Glomerular visceral epithelial cell (primary cell): ENCODE measurements around the gene SLC35D2.
"Not testable (repeated sequence)": the region's sequence is repeated elsewhere in the genome, so short reads cannot be mapped to it uniquely, and the experiment has no call there.

Experiments used
- DNase-seq: peaks from one replicate; pipeline ENCODE4 v3.0.0-alpha.2; 2016; ENCODE audit errors: extremely low spot score

SLC35D2 gene

DNA sequence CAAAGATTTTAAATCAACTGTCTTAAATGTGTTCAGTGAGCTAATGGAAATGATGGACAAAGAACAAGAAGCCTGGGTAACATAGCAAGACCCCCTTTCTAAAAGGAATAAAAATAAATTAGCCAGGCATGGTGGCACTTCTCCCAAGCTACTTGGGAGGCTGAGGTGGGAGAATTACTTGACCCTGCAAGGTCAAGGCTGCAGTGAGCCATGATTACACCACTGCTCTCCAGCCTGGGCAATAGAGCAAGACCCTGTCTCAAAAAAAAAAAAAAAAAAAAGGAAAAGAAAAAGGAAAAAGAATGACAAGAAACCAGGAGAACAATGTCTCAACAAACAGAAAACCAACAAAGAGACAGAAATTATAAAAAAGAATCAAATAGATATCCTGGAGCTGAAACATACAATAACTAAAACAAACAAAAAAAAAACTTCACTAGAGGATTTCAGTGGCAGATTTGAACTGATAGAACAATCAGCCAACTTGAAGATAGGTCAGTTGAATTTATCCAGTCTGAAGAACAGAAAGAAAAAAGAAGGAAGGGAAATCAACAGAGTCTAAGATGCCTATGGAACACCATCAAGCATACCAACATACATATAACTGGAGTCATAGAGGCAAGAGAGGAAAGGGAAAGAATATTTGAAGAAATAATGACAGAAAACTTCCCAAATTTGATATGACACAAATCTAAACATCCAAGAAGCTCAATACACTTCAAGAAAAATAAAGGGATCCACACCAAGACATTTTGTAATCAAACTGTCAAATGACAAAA, 16.8 kb upstream of the SLC35D2 start:
- DNase-seq: no peak

DNA sequence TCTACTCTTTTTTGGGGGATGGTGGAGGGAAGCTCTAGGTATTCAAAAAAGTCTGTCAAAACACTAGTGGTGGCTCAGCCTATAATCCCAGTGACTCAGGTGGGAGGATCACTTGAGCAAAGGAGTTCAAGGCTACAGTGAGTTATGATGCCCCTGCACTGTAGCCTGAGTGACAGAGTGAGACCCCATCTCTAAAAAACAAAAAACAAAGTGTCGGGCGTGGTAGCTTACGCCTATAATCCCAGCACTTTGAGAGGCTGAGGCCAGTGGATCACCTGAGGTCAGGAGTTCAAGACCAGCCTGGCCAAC, 15.8 kb upstream of the SLC35D2 start:
- no peak for DNase-seq

DNA sequence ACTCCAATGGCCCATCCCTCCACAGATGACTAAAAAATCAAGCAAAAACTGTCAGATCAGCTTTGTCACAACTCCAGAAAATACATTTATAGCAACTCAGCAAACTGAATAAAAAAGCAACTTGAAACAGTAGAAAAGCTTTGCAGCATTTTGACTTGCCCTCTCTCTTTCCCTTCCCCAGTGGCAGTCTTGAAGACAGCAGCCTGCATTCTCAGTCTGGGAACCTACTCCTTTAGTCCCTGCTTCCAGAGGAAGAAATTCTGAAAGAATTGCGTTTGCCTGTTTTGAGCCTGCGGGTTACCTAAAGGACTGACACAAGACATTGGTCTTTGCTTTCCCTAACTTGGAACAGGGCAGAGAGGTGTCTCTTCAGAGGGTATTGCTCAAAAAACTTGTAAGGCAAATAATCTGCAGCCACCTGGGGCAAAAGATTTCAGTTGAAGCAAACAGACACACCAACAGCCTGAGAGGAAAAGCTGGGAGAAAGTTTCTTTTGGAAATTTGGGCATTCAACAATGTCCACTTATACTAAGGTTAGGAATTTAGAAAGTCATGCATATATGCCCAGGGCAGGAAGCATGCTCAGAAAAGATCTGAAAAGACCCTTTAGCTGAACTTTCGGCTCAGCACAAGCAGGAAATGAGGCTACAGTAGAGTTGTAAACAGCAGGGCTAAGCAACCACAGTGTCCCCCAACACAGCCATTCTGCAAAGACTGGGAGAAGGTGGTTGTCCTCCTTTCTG, 15.2 kb upstream of the SLC35D2 start:
- no peak for DNase-seq

DNA sequence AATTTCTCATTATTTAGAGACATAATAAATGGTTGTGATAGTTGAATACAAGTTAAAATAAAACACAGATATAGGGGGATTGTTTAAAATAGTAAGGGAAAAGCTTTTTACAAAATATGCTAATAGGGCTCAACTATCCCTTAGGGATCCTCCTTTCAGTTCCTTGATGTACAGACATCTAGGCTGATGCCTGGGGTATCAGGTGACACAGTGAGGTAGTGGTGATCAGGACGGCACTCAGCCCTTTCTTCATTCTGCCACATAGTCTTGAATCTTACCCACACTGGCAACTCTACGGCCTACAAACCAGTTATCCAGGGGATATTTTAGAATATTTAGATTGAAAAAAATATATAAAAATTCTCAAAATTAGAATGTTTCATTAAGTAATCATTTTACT, 12.5 kb upstream of the SLC35D2 start:
- DNase-seq: no peak

DNA sequence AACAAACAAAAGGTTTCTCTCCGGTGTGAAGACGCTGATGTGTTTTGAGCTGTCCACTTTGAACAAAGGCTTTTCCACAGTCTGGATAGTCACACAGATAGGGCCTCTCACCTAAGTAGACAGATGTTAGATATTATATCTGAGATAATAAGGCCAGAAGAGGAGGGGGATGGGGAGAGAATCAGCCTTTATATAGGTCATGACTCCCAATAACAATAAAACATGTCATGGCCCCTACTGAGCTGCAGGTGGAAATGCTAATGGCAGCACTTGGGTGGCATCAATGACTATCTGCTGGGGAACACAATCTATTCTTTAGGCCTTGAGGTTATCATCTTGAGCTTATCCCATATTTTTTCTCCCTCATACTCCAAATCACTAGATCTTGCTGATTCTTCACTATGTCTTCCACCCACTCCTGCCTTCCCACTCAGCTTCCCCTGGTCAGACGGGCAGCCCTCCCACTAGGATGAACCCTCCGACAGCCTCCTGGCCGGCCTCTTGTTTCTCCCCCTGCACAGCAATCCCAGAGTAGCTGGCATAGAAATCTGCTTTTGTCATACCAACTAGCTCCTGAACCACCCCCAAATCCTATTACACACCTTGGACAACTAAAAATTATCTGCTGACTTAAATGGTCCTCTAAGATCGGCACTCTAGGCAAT, 11.5 kb upstream of the SLC35D2 start:
- DNase-seq: no peak

DNA sequence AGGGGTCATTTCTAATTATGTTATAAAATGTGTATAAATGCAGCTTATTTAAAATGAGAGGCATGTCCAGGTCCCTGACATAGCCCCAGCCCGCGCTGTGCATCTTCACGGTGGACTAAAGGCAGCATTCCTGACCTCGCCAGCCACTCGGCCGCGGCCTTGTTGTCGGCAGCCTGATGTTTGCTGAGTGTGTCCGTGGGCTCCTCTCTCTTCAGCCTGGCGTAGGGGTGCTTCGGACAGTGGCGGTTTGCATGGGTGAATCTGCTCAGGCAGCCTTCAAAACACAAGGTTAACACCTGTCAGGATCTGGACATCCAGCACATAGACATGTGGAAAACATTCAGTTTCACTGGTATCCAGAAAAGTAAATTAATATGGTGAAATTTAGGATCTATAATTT, 8.8 kb upstream of the SLC35D2 start:
- no peak for DNase-seq

DNA sequence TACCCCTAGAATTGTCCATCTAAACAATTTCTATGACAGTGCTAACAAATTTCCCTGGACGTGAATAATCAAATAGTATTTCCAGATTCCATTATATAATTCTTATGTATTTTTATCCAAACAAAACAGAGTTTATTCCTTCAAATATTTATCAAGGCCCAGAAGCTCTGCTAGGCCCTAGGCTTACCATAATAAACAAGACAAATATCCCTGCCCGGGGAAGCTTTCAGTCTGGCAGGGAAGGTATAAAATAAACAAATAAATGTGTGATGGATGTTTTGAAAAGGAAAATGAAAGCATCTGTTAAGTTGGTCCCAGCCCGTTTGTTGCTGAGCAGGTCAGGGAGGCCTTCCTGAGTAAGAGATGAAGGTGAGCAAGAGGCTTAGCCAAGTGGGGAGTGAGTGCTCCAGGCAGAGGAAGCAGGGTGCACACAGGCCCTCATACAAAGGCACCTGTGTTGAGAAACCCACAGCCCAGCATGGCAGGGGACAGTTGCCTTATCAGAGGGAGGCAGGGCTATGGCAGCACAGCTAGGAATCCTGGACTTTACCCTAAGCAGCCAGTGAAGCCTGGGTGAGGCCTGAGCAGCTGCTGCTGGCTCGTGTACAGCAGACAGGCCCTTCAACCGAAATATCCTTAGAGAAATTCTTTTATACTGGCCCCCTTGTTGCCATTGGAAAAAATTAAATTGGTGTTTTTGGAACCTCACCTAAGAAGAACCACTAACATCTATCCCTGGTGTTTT, 7.7 kb upstream of the SLC35D2 start:
- DNase-seq: no peak

DNA sequence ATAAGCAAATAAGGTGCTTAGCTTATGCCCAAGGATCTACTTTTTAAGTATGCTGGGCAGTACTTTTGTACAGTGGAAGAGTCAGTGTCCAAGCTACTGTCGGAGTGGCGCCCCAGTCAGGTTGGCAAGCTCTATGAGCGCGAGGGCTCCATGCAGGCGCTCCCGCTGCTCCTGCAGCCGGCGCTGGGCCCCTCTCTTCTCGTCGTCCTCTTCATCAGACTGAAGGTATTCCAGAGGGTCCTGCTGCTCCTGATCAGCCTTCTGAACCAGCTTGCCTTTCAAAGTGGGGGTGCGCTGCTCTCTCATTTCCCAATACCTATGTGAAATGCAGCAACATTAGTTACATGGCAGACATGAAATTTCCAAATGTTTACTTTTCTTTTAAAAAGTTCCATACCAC, 4.6 kb upstream of the SLC35D2 start:
- no peak for DNase-seq

DNA sequence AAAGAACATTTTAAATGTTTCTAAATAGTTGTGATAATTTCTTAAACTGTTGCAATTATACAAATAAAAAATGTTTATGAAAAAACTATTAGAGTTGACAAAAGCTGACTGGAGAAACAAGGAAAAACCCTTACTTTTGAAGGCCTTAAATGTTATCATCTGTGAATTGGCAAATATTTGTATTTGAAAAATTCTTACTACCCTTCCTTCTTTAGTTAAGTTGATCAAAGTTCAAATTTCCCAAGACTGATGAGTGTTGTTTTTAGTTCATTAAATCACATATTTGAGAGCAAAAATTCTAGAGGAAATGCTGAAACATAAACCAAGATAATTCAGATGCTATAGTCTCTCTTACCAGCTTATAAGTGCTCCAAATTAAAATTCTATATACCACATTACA, 2.6 kb upstream of the SLC35D2 start:
- no peak for DNase-seq

DNA sequence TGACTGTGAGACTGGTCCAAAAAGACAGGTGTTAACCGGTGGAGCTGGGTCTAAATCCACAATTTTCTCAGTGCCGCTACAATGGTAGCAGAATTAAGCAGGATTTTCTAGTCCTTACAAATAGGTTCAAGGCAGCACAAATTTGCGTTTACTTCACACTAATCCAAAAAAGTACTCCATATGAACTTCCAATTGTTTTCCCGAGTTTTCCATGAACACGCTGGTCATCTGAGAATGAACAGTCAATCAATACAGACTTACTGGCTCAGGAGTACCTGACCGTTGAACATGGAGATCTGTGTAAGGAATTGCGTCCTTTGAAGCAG, 709 bp downstream of the SLC35D2 start:
- peak; percentile 4 for DNase-seq

DNA sequence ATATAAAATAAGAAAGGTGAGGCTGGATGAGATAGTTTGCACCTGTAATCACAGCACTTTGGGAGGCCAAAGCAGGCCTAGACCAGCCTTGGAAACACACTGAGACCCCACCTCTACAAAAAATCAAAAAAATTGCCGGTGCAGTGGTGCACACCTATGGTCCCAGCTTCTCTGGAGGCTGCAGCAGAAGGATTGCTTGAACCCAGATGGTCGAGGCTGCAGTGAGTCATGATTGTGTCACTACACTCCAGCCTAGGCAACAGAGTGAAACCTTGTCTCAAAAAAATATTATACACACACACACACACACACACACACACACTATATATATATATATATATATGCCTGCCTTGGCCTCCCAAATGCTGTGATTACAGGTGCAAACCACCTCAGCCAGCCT, 1.3 kb downstream of the SLC35D2 start:
- peak; percentile 36 for DNase-seq

DNA sequence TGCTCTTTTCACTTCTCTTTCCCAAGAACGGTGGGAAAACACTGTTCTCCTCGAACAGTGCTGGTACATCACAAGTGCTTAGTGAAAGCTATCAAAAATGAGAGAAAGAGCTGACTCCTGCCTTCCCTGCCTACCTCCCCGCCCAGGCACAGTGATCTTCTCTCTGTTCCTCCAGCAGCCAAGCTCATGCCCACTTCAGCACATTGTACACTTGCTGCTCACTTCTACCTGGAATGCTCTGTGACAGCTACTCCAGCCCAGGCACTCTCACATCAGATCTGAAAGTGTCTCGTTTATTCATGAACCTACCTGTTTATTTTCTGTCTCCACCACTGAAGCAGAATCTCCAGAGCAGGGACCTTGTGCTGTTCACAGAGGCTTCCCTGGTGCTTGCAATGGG, 1.8 kb downstream of the SLC35D2 start:
- no peak for DNase-seq

DNA sequence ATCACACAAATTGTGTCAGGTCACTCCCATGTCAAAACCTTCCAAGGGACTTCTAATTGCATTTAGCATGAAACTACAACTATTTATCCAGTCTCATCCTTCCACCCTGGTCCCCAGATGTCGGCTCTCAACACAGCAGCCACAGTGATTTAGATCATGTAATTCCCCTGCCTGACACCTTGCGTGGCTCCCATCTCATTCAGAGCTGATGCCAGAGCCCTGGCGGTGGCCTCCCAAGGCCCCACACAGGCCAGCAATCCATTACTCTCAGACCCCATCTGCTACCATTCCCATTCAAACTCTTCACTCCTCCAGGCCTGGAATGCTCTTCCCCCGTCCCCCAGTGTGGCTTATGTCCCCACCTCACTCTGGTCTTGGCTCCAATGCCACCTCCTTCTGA, 2.4 kb downstream of the SLC35D2 start:
- DNase-seq: no peak

DNA sequence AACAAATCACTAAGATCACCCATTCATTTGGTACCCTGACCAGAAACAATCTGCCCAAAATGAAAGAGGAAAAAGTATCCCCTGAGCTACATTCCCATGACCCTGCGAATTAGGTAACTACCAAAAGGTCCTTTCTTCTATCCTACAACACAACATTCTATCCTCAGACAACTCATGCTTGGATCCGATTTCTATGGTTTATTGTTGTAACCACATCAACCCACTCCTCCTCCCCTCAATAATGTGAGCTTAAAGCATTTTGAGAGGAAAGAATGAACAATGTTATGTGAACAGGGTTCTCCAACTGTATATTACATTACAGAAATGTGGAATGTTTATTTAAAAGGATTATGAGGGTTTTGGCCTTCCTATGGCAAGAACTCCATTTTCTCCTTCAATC, 4.0 kb downstream of the SLC35D2 start:
- no peak for DNase-seq

DNA sequence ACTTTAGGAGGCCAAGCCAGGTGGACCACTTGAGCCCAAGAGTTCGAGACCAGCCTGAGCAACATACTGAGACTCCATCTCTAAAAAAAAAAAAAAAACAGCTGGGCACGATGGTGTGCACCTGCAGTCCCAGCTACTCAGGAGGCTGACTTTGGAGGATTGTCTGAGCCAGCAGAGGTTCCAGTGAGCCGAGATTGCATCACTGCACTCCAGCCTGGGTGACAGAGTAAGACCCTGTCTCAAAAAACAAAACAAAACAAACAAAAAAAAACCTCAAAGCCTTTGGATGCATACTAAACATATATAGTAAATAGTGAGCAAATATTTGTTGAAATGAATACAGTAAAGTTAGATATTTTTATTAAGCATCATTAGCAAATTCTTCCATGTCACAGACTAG, 5.3 kb downstream of the SLC35D2 start:
- DNase-seq: no peak

DNA sequence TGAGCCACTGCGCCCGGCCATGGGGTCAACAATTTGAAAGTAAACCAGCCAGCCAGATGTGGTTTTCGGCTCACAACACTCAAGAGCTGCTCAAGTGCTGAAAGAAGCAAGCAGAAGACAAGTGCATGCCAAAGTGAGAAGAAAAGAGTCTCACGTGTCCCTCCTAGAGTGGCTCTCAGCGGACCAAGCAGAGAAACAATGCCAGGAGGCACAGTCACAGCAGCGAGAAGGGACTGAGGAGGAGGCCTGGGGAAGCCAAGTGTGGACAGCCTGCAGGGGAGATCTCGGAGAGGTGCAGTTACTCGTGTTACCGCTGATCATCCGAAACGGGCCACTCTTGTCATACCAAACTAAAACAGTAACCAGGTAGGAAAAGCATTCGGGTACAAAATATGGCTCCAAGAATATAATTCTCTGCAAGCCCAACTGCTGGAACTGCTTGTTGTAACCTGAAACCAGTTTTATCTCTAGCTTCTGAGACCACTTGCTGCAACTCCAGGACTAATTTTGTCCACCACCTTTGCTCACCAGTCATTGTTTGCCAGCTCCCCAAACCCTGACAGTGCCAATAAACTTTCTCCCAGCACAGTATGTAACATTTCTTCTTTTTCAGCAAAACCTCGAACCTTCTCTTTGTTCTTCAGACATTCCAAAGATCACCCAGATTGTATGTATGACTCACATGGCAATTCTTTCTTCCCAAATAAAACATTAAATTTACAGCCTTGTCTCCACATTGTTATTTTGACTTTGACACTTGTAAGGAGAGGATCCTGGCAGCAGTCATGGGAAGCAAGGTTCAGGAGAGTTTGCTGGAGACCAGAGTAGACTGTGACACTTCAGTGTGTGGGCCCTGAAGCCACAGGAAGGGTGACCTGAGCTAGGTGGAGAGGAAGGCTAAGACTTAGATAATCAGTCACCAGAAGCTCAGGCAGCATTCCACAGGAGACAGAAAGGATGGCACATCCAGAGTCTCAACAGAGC, 6.3 kb downstream of the SLC35D2 start:
- peak; percentile 47 for DNase-seq

DNA sequence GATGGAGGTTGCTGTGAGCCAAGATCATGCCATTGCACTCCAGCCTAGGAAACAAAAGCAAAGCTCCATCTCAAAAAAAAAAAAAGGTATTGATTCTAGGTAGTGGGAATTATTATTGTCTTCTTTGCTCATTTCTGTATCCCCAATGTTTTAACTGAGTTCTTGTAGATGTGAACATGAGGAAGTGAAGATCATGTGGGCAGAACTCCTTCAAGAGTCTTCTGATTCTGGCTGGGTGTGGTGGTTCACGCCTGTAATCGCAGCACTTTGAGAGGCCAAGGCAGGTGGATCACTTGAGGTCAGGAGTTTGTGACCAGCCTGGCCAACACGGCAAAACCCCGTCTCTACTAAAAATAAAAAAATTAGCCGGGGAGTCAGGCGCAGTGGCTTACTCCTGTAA, 8.0 kb downstream of the SLC35D2 start:
- not testable (repeated sequence) for DNase-seq

DNA sequence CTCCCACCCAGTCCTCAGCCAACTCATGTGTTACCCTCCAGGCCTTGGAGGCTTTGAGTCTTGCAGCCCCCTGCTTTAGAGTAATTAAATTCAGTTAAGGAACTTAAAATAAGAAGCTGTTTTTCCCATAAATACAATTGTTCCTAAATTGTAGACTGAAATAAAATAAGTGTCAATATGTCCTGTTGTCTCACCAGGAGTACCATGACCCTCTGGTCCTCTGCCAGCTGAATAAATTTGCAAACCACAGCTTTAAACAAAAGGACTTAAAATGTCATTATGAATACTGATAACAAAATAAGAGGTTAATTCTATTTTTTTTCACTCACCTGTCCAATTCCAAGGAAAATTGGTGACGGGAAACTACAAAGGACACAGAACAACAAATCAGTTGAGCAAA, 15.6 kb downstream of the SLC35D2 start:
- DNase-seq: no peak

DNA sequence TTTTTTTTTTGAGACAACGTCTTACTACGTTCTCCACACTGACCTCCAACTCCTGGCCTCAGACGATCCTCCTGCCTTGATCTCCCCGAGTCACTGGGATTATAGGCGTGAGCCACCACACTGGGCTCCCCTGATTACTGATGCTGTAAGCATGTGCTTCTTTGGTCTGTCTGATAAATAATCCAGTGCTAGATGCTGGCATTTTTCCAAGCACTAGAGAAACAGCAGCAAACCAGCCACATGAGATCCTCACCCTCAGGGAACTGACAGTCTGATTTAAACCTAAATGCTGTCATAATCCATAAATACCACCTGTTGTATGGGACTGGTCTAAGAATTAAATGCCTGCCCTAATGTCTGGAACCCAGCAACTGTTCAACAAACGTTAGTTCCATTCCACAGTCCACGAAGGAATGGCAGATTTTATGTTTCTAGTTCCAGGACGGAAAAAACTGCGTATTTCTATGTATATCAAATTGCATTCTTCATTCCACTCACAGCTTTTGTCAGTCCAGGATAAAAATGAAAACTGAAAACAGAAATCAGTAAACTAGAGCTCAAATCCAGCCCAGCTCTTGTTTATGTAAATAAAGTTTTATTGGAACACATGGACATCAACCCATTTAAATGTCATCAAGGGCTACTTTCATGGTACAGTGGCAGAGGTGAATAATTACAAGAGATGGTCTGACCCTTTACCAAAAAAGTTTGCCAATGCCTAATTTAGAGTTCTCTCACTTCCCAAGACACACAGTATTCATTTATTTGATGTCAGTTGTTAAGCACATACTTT, 20.1 kb downstream of the SLC35D2 start:
- no peak for DNase-seq

DNA sequence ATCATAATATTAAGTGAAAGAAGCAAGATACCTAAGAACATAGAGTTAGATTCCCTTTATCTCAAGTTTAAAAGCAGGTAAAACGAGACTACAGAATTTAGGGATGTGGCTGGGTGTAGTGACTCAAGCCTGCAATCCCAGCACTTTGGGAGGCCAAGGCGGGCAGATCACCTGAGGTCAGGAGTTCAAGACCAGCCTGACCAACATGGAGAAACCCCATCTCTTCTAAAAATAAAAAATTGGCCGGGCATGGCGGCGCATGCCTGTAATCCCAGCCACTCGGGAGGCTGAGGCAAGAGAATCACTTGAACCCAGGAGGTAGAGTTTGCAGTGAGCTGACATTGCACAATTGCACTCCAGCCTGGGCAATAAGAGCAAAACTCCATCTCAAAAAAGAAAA, 21.4 kb downstream of the SLC35D2 start:
- DNase-seq: not testable (repeated sequence)

DNA sequence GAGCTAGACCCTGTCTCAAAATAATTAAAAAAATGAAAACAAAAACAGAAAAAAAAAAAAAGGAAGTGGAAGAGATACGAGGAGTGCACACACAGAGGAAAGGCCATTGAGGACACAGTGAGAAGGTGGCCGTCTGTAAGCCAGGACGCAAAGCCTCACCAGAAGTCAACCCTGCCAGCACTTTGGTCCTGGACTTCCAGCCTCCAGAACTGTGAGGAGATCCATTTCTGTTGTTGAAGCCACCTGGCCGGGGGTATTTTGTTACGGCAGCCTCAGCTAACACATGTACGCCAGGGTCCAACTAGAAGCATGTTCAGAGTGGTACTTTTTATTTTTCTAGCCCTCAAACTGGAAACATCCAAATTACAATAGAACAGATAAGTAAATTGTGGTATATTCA, 21.8 kb downstream of the SLC35D2 start:
- DNase-seq: no peak
